HK-2 (cell line): ENCODE data around the gene YPEL5.

Experiments used
- DNase-seq: peaks from one replicate; pipeline ENCODE4 v3.0.0-alpha.2; 2018; ENCODE audit not compliant: unreplicated experiment

YPEL5 gene

GRCh38 chr2:30165050-30165520 lies 18.3 kb downstream of the YPEL5 start:
- peak; percentile 44 for DNase-seq

GRCh38 chr2:30165617-30166016 lies 18.8 kb downstream of the YPEL5 start:
- DNase-seq: no peak

GRCh38 chr2:30172627-30173026 lies 25.8 kb downstream of the YPEL5 start:
- DNase-seq: no peak

- DNase-seq: no peak
Measured at GRCh38 chr2:30177440-30177839, 30.6 kb downstream of the YPEL5 start.

GRCh38 chr2:30177956-30178355 lies 31.1 kb downstream of the YPEL5 start:
- no peak for DNase-seq

- no peak for DNase-seq
Measured at GRCh38 chr2:30178618-30179434, 32.0 kb downstream of the YPEL5 start.

GRCh38 chr2:30179536-30179935 lies 32.7 kb downstream of the YPEL5 start:
- DNase-seq: no peak

GRCh38 chr2:30180226-30180625 lies 33.4 kb downstream of the YPEL5 start:
- no peak for DNase-seq

GRCh38 chr2:30181176-30181575 lies 34.4 kb downstream of the YPEL5 start:
- DNase-seq: no peak

GRCh38 chr2:30184035-30184434 lies 37.2 kb downstream of the YPEL5 start:
- DNase-seq: no peak

- no peak for DNase-seq
Measured at GRCh38 chr2:30185178-30185577, 38.4 kb downstream of the YPEL5 start.

- DNase-seq: no peak
Measured at GRCh38 chr2:30188292-30188691, 41.5 kb downstream of the YPEL5 start.

- no peak for DNase-seq
Measured at GRCh38 chr2:30190637-30191036, 43.8 kb downstream of the YPEL5 start.

GRCh38 chr2:30191107-30191506 lies 44.3 kb downstream of the YPEL5 start:
- no peak for DNase-seq

GRCh38 chr2:30191819-30192271 lies 45.0 kb downstream of the YPEL5 start:
- no peak for DNase-seq

GRCh38 chr2:30192314-30192713 lies 45.5 kb downstream of the YPEL5 start:
- DNase-seq: no peak

- peak; percentile 1 for DNase-seq
Measured at GRCh38 chr2:30193104-30193681, 46.4 kb downstream of the YPEL5 start.

- DNase-seq: no peak
Measured at GRCh38 chr2:30194421-30194820, 47.6 kb downstream of the YPEL5 start.

GRCh38 chr2:30195016-30195415 lies 48.2 kb downstream of the YPEL5 start:
- no peak for DNase-seq

- no peak for DNase-seq
Measured at GRCh38 chr2:30197570-30198192, 50.9 kb downstream of the YPEL5 start.

- no peak for DNase-seq
Measured at GRCh38 chr2:30201990-30202389, 55.2 kb downstream of the YPEL5 start.

- DNase-seq: no peak
Measured at GRCh38 chr2:30203156-30203555, 56.3 kb downstream of the YPEL5 start.

- DNase-seq: no peak
Measured at GRCh38 chr2:30204281-30204680, 57.5 kb downstream of the YPEL5 start.
